Melanocyte of skin (primary cell): Measurements from ENCODE around the gene HIPK1. TPM values are rescaled to one million over a fixed set of nuclear protein-coding genes. Genes with fewer than 3 reads are reported as not detected.

Experiments used
- total RNA-seq, 2 donors: library from RNA; depleted of rRNA; stranded (reverse); fragments of >200 nt; gene quantifications; 2 replicates each; pipeline ENCODE4 v1.2.3, GENCODE V29; 2012

The HIPK1 gene
- total RNA-seq, result 10 to 100 TPM; 17.9 to 24.0 TPM

DNA sequence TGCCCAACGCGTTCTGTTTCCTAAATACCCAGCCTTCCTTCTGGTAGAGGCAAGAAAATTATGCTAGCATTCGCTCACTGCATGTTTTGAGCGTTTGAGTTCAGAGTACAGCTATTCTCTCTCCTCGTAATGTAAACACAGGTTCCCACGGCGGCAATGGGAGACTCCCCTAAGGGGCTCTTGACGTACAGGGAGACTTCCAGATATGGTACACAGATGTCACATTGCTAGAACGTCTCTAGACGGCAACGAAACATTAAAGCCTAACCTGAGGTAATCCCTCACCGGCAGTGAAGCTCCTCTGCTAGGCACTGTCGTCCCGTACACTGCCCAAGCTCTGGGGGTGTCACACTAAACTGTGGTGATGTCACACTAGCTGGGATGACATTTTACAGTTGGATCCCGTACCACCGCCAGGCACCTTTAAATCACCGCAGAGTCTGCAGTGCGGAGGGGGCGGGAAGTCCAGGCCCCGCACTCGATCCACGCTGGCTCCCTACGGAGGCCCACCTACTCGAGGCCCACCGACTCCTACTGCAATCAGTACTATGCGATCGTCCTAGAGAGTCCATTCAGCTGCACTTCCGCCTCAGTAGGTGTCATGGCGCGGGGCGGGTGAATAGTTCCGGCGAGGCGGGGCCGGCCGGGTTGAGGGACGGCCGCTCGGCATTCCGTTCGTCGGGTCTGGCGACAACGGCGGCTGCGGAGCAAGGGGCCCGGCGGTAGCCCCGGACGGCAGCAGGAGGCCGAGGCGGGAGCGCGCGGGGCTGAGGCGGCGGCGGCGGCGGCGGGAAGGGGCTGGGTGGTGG is at the start of gene HIPK1:
Gene HIPK1, plus strand, starts transcription at position 384 of the 809 bp plus-strand sequence.

DNA sequence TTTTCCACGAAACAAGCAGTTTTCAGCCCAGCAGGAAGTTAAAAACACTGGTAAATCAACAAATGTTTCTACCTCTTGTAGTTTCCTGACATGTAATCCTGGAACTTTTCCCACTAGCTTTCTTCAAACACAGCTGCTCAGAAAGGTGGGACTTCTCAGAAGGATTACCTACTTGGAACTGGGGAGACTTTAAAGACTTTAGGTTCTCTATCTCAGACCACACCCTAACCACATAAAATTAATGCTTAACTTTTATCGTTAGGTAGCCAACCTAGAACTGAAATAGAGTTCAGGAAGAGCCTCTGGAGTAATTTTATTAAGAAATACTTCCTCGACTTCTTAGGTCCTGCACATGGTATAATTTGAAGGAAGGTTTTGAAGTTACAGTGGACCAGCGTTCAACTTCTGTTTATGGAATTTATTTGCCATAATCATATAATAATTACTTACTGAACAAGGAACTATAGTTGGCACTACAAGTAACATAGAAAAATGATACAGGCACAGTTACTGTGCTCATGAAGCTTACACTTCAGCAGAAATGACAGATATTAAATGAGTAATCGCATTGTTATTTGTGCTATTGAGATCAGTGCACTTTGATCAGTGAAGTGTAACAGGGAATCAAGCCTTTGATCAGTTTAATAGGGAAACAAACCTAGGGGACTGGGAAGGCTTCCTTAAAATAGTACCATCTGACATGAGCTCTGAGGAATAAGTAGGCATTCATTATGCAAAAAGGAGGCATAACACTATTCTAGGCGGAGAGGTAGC is 41.5 kb upstream of the HIPK1 start, which contains the start of gene BCL2L15:
Gene BCL2L15, minus strand, starts transcription at position 180 of the 774 bp plus-strand sequence. CDS start 206 bp downstream, outside the sequence.

DNA sequence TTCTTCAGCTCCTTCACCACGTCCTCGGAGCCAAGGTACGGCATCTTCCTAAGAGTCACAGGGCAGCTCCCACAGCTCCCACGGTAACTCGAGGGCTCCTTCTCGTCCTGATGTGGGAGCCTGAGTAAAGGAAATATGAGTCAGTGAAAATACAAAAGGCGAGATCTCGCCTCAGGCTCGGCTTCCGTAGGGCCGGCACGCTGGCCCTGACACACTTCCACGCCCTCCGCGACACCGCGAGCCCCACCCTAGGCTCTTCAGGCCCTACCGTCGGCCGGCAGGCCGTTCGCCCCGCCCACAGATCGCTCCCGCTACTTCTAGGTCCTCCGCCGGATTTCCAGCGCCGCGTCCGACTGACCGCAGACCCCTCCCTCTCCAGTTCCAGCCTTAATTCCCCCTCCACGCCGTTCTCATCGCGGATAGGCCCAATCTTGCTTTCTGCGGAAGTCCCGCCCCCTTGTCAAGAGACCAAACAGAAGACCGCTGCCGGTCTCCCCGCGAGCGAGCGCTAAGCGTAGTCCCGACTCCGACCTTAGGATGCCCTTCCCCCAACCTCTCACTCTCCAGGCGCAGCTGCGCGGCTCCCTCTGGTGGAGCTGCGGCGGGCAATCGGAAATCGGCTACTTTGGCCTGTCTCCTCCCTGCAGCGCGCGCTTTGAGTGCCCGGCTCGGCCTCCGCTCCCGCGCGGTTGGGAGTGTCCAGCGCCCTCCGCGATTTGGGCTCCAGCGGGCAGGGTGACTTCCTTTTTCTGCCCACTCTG is 24.3 kb upstream of the HIPK1 start, which contains the start of the genes AP4B1 and DCLRE1B:
Gene AP4B1, minus strand, starts transcription at position 126 of the 761 bp plus-strand sequence. Its CDS starts 82 bp downstream, at position 44.
Gene DCLRE1B, plus strand, starts transcription at position 653 of the 761 bp plus-strand sequence. CDS start 261 bp downstream, outside the sequence.

DNA sequence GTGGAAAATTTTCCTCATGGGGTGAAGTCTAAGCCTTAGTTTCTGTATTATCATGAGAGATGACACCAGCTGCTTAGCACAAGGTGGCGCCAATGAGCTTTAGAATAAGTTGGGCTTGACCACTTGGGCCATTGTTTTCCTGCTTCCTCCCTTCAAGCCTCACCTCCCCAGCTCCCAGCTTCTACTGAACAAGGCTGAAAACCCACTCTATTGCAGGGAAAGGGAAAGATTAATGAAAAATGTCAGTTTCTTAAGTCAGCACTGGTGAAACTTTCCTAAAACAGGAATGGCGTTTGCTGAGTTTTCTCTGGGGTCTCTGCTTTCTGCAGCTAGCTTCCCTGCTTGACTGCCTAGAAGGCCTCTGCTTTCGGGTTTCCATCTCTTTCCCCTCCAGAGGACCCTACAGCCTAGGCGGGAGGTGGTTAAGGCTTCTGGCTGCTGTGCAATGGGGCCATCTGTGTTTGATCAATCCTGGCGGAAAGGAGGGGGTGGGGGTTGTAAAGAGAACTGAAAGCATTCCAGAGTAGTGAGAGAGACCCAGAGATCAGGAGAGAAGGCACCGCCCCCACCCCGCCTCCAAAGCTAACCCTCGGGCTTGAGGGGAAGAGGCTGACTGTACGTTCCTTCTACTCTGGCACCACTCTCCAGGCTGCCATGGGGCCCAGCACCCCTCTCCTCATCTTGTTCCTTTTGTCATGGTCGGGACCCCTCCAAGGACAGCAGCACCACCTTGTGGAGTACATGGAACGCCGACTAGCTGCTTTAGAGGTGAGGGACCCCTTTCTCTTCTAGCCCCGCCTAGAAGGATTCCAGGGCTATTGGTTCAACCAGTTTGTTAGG is 50.0 kb downstream of the HIPK1 start, which contains the start of gene OLFML3:
Gene OLFML3, plus strand, starts transcription at position 612 of the 840 bp plus-strand sequence. Its CDS starts 43 bp downstream, at position 655.

Other genes starting within 250 kb of the HIPK1 start
- gene PHTF1, start 169.8 kb upstream of the HIPK1 start, total RNA-seq, result 10 to 100 TPM; 29.3 to 32.6 TPM
- gene RSBN1, start 116.8 kb upstream of the HIPK1 start, total RNA-seq, result 10 to 100 TPM; 11.4 to 12.3 TPM
- under 1 TPM; under 0.01 to 0.34 TPM for gene PTPN22, start 57.6 kb upstream of the HIPK1 start, total RNA-seq
- gene BCL2L15, start 41.7 kb upstream of the HIPK1 start, total RNA-seq, result under 1 TPM; under 0.01 to 0.33 TPM
- gene AP4B1, start 24.5 kb upstream of the HIPK1 start, total RNA-seq, result 10 to 100 TPM; 15.8 to 20.0 TPM
- gene DCLRE1B, start 24.0 kb upstream of the HIPK1 start, total RNA-seq, result 1 to 10 TPM; 5.2 to 9.0 TPM
- gene OLFML3, start 50.1 kb downstream of the HIPK1 start, total RNA-seq, result 1 to 10 TPM; 1.4 to 3.3 TPM
- gene SYT6, start 224.5 kb downstream of the HIPK1 start, total RNA-seq, result under 1 TPM; under 0.01 TPM